ENCODE data around the gene ALPI. TPM values are rescaled to one million over a fixed set of nuclear protein-coding genes. Genes with fewer than 3 reads are reported as not detected.

Gene ALPI
- total RNA-seq, 1 donor from 2014 or later, result not detected

GRCh38 chr2:232489516-232490220, 33.7 kb downstream of the ALPI start:
- H3K27me3 Mint-ChIP-seq (ENCODE audit: insufficient read depth, low read depth), result peaks cover 42% of the 10 kb centered on the region
- no peak overlapping the region for H3K27ac Mint-ChIP-seq
- H3K4me3 Mint-ChIP-seq, result no peak overlapping the region
- H3K27me3 ChIP-seq, result peaks cover 59% of the 10 kb centered on the region
- no peak overlapping the region for H3K4me2 ChIP-seq
- H3K4me3 ChIP-seq, result no peak overlapping the region
- H3K4me1 Mint-ChIP-seq, result peaks cover 16% of the 10 kb centered on the region
- no peak overlapping the region for H2AFZ ChIP-seq (replicated peaks)
- H3K36me3 Mint-ChIP-seq, result no peaks in the 10 kb centered on the region
- no peak for DNase-seq (ENCODE audit: low spot score)
- H3K9me3 ChIP-seq (ENCODE audit: low read depth), result no peaks in the 10 kb centered on the region
- H3K36me3 ChIP-seq, result no peaks in the 10 kb centered on the region
- TF ChIP-seq EZH2 (IDR thresholded peaks at IDR 0.05), result no peak
- no peak for TF ChIP-seq EZH2phosphoT487 (IDR thresholded peaks at IDR 0.05)
- TF ChIP-seq, protein P1, sequence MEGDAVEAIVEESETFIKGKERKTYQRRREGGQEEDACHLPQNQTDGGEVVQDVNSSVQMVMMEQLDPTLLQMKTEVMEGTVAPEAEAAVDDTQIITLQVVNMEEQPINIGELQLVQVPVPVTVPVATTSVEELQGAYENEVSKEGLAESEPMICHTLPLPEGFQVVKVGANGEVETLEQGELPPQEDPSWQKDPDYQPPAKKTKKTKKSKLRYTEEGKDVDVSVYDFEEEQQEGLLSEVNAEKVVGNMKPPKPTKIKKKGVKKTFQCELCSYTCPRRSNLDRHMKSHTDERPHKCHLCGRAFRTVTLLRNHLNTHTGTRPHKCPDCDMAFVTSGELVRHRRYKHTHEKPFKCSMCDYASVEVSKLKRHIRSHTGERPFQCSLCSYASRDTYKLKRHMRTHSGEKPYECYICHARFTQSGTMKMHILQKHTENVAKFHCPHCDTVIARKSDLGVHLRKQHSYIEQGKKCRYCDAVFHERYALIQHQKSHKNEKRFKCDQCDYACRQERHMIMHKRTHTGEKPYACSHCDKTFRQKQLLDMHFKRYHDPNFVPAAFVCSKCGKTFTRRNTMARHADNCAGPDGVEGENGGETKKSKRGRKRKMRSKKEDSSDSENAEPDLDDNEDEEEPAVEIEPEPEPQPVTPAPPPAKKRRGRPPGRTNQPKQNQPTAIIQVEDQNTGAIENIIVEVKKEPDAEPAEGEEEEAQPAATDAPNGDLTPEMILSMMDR (IDR thresholded peaks at IDR 0.05), result no peak
- peaks cover 18% of the 10 kb centered on the region for H3F3A ChIP-seq (ENCODE audit: low read depth)
- H3K79me2 ChIP-seq (ENCODE audit: low read depth), result no peaks in the 10 kb centered on the region
- H4K20me1 ChIP-seq (ENCODE audit: low read depth), result peaks cover 43% of the 10 kb centered on the region
- H3K9ac ChIP-seq, result no peak overlapping the region
- peaks cover 45% of the 10 kb centered on the region for H3K4me1 ChIP-seq
- no peak overlapping the region for H3K27ac ChIP-seq
- H3K9me3 Mint-ChIP-seq, result peaks cover 2% of the 10 kb centered on the region

- Mint-ChIP-seq H3K36me3 (no peaks in the 10 kb centered on the region), H3K9me3 (no peaks in the 10 kb centered on the region), H3K27me3 (ENCODE audit: insufficient read depth, low read depth) (peaks cover 35% of the 10 kb centered on the region), H3K4me3 (no peak overlapping the region), H3K4me1 (peaks cover 13% of the 10 kb centered on the region), H3K27ac (no peak overlapping the region)
- Histone ChIP-seq H2AFZ (replicated peaks) (no peak overlapping the region), H3K4me3 (no peak overlapping the region), H4K20me1 (ENCODE audit: low read depth) (peaks cover 35% of the 10 kb centered on the region), H3K27me3 (peaks cover 51% of the 10 kb centered on the region), H3K4me1 (peaks cover 42% of the 10 kb centered on the region), H3K9me3 (ENCODE audit: low read depth) (no peaks in the 10 kb centered on the region), H3K4me2 (no peak overlapping the region), H3K79me2 (ENCODE audit: low read depth) (no peaks in the 10 kb centered on the region), H3K27ac (no peak overlapping the region), H3F3A (ENCODE audit: low read depth) (peaks cover 18% of the 10 kb centered on the region), H3K36me3 (no peaks in the 10 kb centered on the region), H3K9ac (no peak overlapping the region)
- no peak for DNase-seq (ENCODE audit: low spot score)
- TF ChIP-seq EZH2 (IDR thresholded peaks at IDR 0.05) (no peak), EZH2phosphoT487 (IDR thresholded peaks at IDR 0.05) (no peak)
- TF ChIP-seq, protein P1 (IDR thresholded peaks at IDR 0.05), result no peak
These were observed 34.5 kb downstream of the ALPI start for GRCh38 chr2:232490221-232491138.

GRCh38 chr2:232491139-232491780, 35.3 kb downstream of the ALPI start:
- H3K36me3 Mint-ChIP-seq, result no peaks in the 10 kb centered on the region
- peak overlapping the region; percentile 19 for H3K4me3 Mint-ChIP-seq
- Histone ChIP-seq H3K27me3 (peaks cover 43% of the 10 kb centered on the region), H3K9ac (no peak overlapping the region), H2AFZ (replicated peaks) (no peak overlapping the region), H4K20me1 (ENCODE audit: low read depth) (peaks cover 27% of the 10 kb centered on the region), H3K4me1 (peaks cover 37% of the 10 kb centered on the region), H3K9me3 (ENCODE audit: low read depth) (no peaks in the 10 kb centered on the region), H3K4me2 (no peak overlapping the region), H3F3A (ENCODE audit: low read depth) (peaks cover 18% of the 10 kb centered on the region), H3K27ac (no peak overlapping the region), H3K79me2 (ENCODE audit: low read depth) (no peaks in the 10 kb centered on the region), H3K4me3 (no peak overlapping the region), H3K36me3 (no peaks in the 10 kb centered on the region)
- peaks cover 13% of the 10 kb centered on the region for H3K4me1 Mint-ChIP-seq
- H3K27ac Mint-ChIP-seq, result no peak overlapping the region
- DNase-seq (ENCODE audit: low spot score), result no peak
- TF ChIP-seq EZH2 (IDR thresholded peaks at IDR 0.05) (no peak), EZH2phosphoT487 (IDR thresholded peaks at IDR 0.05) (no peak)
- TF ChIP-seq, protein P1 (IDR thresholded peaks at IDR 0.05), result no peak
- H3K27me3 Mint-ChIP-seq (ENCODE audit: insufficient read depth, low read depth), result peaks cover 31% of the 10 kb centered on the region
- H3K9me3 Mint-ChIP-seq, result no peaks in the 10 kb centered on the region
